K562 (cell line): ENCODE results near the gene HMOX1.

Experiments used
- ARHGAP35 ChIP-seq: fragments of 450-650 bp; IDR thresholded peaks from 2 replicates; pipeline ENCODE4 v1.6.1; 2018; ENCODE audit not compliant: partially characterized antibody
- CEBPB ChIP-seq: fragments of 450-650 bp; IDR thresholded peaks from 2 replicates; pipeline ENCODE4 v1.6.1; 2016; ENCODE audit warnings: missing genetic modification characterization, missing compliant biosample characterization
- E2F4 ChIP-seq: sonication (generic); formaldehyde crosslinking; IDR thresholded peaks from 2 replicates; pipeline ENCODE4 v1.8.0; 2022; ENCODE audit warnings: mild to moderate bottlenecking, low read depth, missing genetic modification reagents
- E2F6 ChIP-seq, 2 experiments: IDR thresholded peaks; 2 replicates each; pipeline ENCODE4 v1.6.1; 2011; ENCODE audit warnings: borderline replicate concordance in 1 of 2, control low read depth in 1 of 2, low read depth in 1 of 2, low read length in 1 of 2, mild to moderate bottlenecking in 1 of 2, mixed read lengths in 1 of 2, moderate library complexity in 1 of 2; ENCODE audit not compliant: insufficient read depth in 1 of 2, insufficient read length in 1 of 2, poor library complexity in 1 of 2, severe bottlenecking in 1 of 2; ENCODE audit errors: extremely low read depth in 1 of 2
- EP300 ChIP-seq: IDR thresholded peaks from 2 replicates; pipeline ENCODE4 v1.6.1; 2012; ENCODE audit warnings: low read length, improper control_type of control experiment
- KDM2B ChIP-seq: fragments of 250-450 bp; sonication (Bioruptor Pico); IDR thresholded peaks from 2 replicates; pipeline ENCODE4 v1.8.0; 2021; ENCODE audit warnings: mild to moderate bottlenecking, moderate library complexity
- MTF1 ChIP-seq: fragments of 250-450 bp; sonication (Bioruptor Pico); IDR thresholded peaks from 2 replicates; pipeline ENCODE4 v1.9.0; 2021; ENCODE audit warnings: moderate library complexity, mild to moderate bottlenecking, inconsistent platforms, borderline replicate concordance
- MYC ChIP-seq, 2 experiments: fragments of 250-450 bp in 1 of 2; sonication (Bioruptor Pico) in 1 of 2; IDR thresholded peaks; 2 replicates each; pipeline versions ENCODE4 v1.5.1 to v1.6.1; 2012 to 2021; ENCODE audit warnings: low read depth in 2 of 2, borderline replicate concordance in 1 of 2, improper control_type of control experiment in 1 of 2, low read length in 1 of 2, mild to moderate bottlenecking in 1 of 2, moderate library complexity in 1 of 2
- NONO ChIP-seq, 2 experiments: fragments of 200-400 bp in 1 of 2; fragments of 450-650 bp in 1 of 2; formaldehyde crosslinking in 1 of 2; IDR thresholded peaks; 2 replicates each; pipeline ENCODE4 v1.6.1; 2017; ENCODE audit warnings: low read depth in 2 of 2, mild to moderate bottlenecking in 2 of 2, moderate library complexity in 2 of 2, low read length in 1 of 2
- POLR2A ChIP-seq: fragments of 450-650 bp; conservative IDR thresholded peaks from 2 replicates; pipeline ENCODE4 v1.6.1; 2016
- RBM22 ChIP-seq: fragments of 200-400 bp; formaldehyde crosslinking; IDR thresholded peaks from 2 replicates; pipeline ENCODE4 v1.6.1; 2018; ENCODE audit warnings: low read length, low read depth; ENCODE audit not compliant: poor library complexity, severe bottlenecking
- TBL1XR1 ChIP-seq, 2 experiments: IDR thresholded peaks; 2 replicates each; pipeline ENCODE4 v1.6.1; 2012; ENCODE audit warnings: improper control_type of control experiment in 2 of 2, low read length in 2 of 2, mild to moderate bottlenecking in 1 of 2
- ZBTB11 ChIP-seq, 3 experiments: fragments of 200-800 bp in 1 of 3; fragments of 250-450 bp in 1 of 3; fragments of 450-650 bp in 1 of 3; sonication (Bioruptor Pico) in 1 of 3; sonication (Bioruptor generic) in 1 of 3; formaldehyde crosslinking in 1 of 3; IDR thresholded peaks; 2 replicates each; pipeline versions ENCODE4 v1.6.1 to v1.8.0; 2016 to 2022; ENCODE audit warnings: mild to moderate bottlenecking in 2 of 3, missing genetic modification characterization in 2 of 3, missing compliant biosample characterization in 1 of 3, moderate library complexity in 1 of 3
- ZBTB9 ChIP-seq: fragments of 450-650 bp; formaldehyde crosslinking; IDR thresholded peaks from 2 replicates; pipeline ENCODE4 v1.4.0; 2020; ENCODE audit warnings: mild to moderate bottlenecking, moderate library complexity

- TF ChIP-seq MTF1 (no peak), NONO (IDR thresholded peaks at IDR 0.05; ENCODE audit: low read depth in 2 of 2, low read length in 1 of 2) (no peak), CEBPB (tag) (no peak), RBM22 (no peak), EP300 (no peak), ARHGAP35 (no peak), E2F4 (CRISPR knock-in tag) (no peak), ZBTB11 (CRISPR knock-in tag; IDR thresholded peaks at IDR 0.05) (no peak), MYC (IDR thresholded peaks at IDR 0.05; ENCODE audit: low read depth, low read length) (no peak), MYC (CRISPR knock-in tag; IDR thresholded peaks at IDR 0.05; ENCODE audit: borderline replicate concordance, low read depth) (no peak), POLR2A (no peak), KDM2B (CRISPR knock-in tag) (no peak), TBL1XR1 (IDR thresholded peaks at IDR 0.05; ENCODE audit: low read length in 2 of 2) (no peak), E2F6 (IDR thresholded peaks at IDR 0.05; ENCODE audit: borderline replicate concordance in 1 of 2, extremely low read depth in 1 of 2, insufficient read depth in 1 of 2, insufficient read length in 1 of 2, low read depth in 1 of 2, low read length in 1 of 2, poor library complexity in 1 of 2, severe bottlenecking in 1 of 2) (no peak), ZBTB9 (no peak)
Measured at GRCh38 chr22:35399114-35399677, 18.3 kb downstream of the HMOX1 start.
